Measurements from ENCODE around the gene SPACA7. TPM values are rescaled to one million over a fixed set of nuclear protein-coding genes. Genes with fewer than 3 reads are reported as not detected.

The SPACA7 gene
- total RNA-seq, 1 donor from 2014 or later: not detected

DNA sequence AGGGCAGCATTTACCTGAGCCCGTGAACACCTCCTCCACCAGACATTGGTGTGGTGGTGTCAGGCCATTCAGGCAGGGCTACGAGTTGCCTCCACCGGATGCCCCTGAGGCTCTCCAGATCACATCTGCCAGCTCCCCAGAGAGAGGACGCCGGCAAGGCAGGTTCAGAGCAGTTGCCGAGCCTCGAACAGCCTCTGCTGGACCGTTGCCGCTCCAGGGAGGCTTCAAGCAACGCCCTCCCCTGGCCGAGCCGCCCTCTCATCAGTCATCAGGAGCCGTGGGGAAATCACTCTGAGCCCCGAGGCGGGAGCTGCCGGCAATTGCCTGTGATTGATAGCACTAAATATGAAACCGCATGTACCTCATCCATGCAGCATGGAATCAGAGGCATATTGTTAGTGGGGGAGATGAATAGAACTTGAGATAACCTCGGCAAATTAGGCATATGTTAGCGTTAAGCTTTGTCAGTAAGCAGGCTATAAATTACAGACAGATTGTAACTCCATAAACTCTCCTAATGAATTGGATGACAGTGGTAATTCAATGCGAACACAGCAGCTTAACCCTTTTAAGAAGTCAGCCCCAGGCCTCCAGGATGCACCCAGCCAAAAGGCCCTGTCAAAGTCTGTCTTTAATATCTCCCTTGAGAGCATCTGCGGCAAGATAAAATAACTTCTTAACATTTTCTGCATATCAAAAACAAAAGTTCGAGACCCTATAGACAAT, 29.8 kb upstream of the SPACA7 start:
- ATAC-seq (ENCODE audit: low read depth): no peak
- Mint-ChIP-seq H3K4me3 (no peak overlapping the region), H3K9me3 (no peaks in the 10 kb centered on the region), H3K27ac (no peak overlapping the region), H3K4me1 (no peaks in the 10 kb centered on the region), H3K27me3 (peaks cover 24% of the 10 kb centered on the region), H3K36me3 (ENCODE audit: low read depth) (no peaks in the 10 kb centered on the region)
- no peak for DNase-seq
- ChIA-PET CTCF (no interaction called here), POLR2A (no interaction called here)
- intact Hi-C loops (cut with micrococcal nuclease): no loop called here
- TF ChIP-seq, protein P1, sequence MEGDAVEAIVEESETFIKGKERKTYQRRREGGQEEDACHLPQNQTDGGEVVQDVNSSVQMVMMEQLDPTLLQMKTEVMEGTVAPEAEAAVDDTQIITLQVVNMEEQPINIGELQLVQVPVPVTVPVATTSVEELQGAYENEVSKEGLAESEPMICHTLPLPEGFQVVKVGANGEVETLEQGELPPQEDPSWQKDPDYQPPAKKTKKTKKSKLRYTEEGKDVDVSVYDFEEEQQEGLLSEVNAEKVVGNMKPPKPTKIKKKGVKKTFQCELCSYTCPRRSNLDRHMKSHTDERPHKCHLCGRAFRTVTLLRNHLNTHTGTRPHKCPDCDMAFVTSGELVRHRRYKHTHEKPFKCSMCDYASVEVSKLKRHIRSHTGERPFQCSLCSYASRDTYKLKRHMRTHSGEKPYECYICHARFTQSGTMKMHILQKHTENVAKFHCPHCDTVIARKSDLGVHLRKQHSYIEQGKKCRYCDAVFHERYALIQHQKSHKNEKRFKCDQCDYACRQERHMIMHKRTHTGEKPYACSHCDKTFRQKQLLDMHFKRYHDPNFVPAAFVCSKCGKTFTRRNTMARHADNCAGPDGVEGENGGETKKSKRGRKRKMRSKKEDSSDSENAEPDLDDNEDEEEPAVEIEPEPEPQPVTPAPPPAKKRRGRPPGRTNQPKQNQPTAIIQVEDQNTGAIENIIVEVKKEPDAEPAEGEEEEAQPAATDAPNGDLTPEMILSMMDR (IDR thresholded peaks at IDR 0.05): no peak

DNA sequence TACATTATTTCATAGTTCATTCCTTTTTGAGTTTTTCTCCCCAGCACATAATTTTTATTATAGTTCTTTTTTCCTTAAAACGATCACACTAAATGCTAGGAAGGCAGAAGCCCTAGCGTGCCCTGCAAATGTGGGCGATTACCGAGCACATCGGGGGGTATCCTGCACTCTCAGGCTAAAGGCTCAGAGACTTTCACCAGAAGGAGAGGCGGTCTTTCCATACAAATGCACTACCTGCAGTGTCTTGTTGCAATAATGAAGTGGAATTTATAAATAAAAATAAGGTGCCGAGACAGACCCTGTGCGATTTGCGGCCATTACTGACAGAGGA, 29.3 kb upstream of the SPACA7 start:
- no peak for DNase-seq
- Mint-ChIP-seq H3K4me3 (no peak overlapping the region), H3K27me3 (peaks cover 24% of the 10 kb centered on the region), H3K27ac (no peak overlapping the region), H3K4me1 (no peaks in the 10 kb centered on the region), H3K9me3 (no peaks in the 10 kb centered on the region), H3K36me3 (ENCODE audit: low read depth) (no peaks in the 10 kb centered on the region)
- no peak for ATAC-seq (ENCODE audit: low read depth)
- TF ChIP-seq, protein P1 (IDR thresholded peaks at IDR 0.05): no peak
- ChIA-PET POLR2A (no interaction called here), CTCF (no interaction called here)
- intact Hi-C loops (cut with micrococcal nuclease): no loop called here

DNA sequence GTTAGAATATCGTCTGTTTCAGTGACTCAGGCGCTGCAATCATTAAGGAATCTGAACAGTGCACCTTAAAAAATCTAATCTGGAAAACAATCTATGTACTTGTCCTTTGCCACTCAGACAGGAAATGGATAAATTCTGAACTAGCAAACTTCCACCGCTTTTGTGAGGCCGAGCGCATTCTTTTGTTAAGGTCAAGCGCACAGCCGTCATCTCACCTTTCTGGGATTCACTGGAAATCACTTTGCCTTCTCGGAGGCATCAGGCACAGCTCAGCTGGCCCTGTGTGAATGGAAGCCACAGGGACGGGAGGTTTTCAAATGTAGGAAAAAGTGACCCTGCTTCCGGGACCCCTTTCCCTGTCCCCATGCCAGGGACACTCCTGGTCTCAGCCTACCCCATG, 28.2 kb upstream of the SPACA7 start:
- ChIA-PET POLR2A (no interaction called here), CTCF (no interaction called here)
- H3K27me3 Mint-ChIP-seq: peaks cover 24% of the 10 kb centered on the region
- TF ChIP-seq, protein P1 (IDR thresholded peaks at IDR 0.05): no peak
- H3K4me1 Mint-ChIP-seq: no peaks in the 10 kb centered on the region
- no peak overlapping the region for H3K4me3 Mint-ChIP-seq
- no peaks in the 10 kb centered on the region for H3K9me3 Mint-ChIP-seq
- no peaks in the 10 kb centered on the region for H3K36me3 Mint-ChIP-seq (ENCODE audit: low read depth)
- no peak overlapping the region for H3K27ac Mint-ChIP-seq
- no peak for DNase-seq
- intact Hi-C loops (cut with micrococcal nuclease): no loop called here
- no peak for ATAC-seq (ENCODE audit: low read depth)

DNA sequence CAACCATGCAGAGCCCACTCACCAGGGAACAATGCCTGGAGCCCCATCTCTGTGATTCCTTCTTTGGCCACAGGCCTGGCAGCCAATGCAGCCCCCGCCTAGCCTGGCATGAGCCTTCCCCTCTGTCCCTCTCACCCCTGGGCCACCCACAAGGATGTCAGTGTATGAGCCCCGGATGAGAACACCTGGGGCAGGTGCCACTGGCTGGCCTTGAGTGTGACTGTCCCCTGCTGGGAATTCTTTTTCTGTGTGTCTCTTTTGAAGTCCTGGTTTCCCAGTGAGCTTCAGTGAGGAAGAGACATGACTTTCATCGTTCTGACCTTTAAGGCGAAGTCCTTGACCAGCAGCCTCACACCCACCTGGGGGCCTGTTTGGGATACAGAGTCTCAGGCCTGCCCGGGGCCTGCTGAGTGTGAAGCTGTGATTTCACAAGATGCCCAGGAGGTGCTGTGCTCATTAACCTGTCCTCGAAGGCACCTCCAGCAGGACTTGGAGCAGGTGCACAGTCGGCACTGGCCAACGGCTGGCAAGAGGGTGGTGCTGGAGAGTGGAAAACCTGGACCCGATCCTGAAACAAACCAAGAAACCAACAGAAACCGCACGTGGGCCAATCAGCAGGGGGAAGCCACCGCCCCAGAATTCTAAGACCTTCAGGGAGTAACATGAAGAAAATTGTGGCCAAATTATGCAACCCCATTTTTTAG, 27.4 kb upstream of the SPACA7 start:
- H3K27ac Mint-ChIP-seq: no peak overlapping the region
- no peaks in the 10 kb centered on the region for H3K36me3 Mint-ChIP-seq (ENCODE audit: low read depth)
- H3K4me3 Mint-ChIP-seq: no peak overlapping the region
- TF ChIP-seq, protein P1 (IDR thresholded peaks at IDR 0.05): no peak
- ATAC-seq (ENCODE audit: low read depth): no peak
- DNase-seq: no peak
- CTCF ChIA-PET: no interaction called here
- intact Hi-C loops (cut with micrococcal nuclease): no loop called here
- H3K27me3 Mint-ChIP-seq: peaks cover 24% of the 10 kb centered on the region
- POLR2A ChIA-PET: no interaction called here
- no peaks in the 10 kb centered on the region for H3K4me1 Mint-ChIP-seq
- no peaks in the 10 kb centered on the region for H3K9me3 Mint-ChIP-seq

DNA sequence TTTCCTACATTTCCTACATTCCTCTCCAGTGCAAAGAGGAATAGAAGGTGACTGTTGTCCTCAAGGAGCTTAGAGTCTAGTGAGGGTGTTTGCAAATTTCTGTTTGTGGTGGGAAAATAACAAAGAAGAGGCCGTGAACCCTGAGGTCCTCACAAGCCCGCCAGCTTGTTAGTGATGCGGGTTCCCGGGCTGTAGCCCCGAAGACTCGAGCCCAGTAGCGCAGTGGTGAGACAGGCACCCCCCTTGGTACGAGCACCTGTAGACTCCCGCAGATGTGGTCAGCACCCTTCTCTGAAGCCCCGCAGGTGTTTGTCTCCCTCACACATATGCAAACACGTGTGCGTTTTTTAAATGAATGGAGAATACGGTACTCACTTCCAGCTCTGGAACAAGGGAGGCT, 26.5 kb upstream of the SPACA7 start:
- TF ChIP-seq, protein P1 (IDR thresholded peaks at IDR 0.05): no peak
- ATAC-seq (ENCODE audit: low read depth) (no peak), DNase-seq (no peak)
- Mint-ChIP-seq H3K9me3 (no peaks in the 10 kb centered on the region), H3K4me1 (no peaks in the 10 kb centered on the region), H3K36me3 (ENCODE audit: low read depth) (no peaks in the 10 kb centered on the region), H3K4me3 (no peak overlapping the region), H3K27ac (no peak overlapping the region), H3K27me3 (peaks cover 19% of the 10 kb centered on the region)
- ChIA-PET POLR2A (no interaction called here), CTCF (no interaction called here)
- intact Hi-C loops (cut with micrococcal nuclease): no loop called here

Data from activated B cell treated with CpG ODN at 0.5 μM for 24 hours (primary cell).